GM23338 (cell line): ENCODE results near the gene ATP8B2. TPM values are rescaled to one million over a fixed set of nuclear protein-coding genes. Genes with fewer than 3 reads are reported as not detected.
A peak's percentile ranks its signal among the peaks of the same experiment; 100 is the strongest.

Source experiments
- ATAC-seq: fragments of 200-7000 bp; cut with Tn5 transposase; 3 replicates; pipeline ENCODE4 v1.9.1; 2020
- DNase-seq: peaks from one replicate; pipeline ENCODE4 v3.0.0-alpha.2; 2015; ENCODE audit warnings: low spot score
- H2AFZ ChIP-seq: fragments of 200-600 bp; sonication (generic); 2 replicates; pipeline ENCODE4 v1.8.0; 2016; ENCODE audit warnings: antibody characterized with exemption, mild to moderate bottlenecking, moderate library complexity
- H3F3A ChIP-seq: fragments of 200-600 bp; sonication (generic); replicated peaks from 2 replicates; pipeline ENCODE4 v1.8.0; 2017; ENCODE audit warnings: antibody characterized with exemption, mixed run types, low read depth
- H3K27ac ChIP-seq: fragments of 200-600 bp; sonication (generic); 2 replicates; pipeline ENCODE4 v1.6.1; 2016; ENCODE audit warnings: low read depth
- H3K27me3 ChIP-seq: fragments of 200-600 bp; sonication (generic); 2 replicates; pipeline ENCODE4 v1.8.0; 2016; ENCODE audit warnings: mild to moderate bottlenecking, mixed run types, moderate library complexity; ENCODE audit not compliant: insufficient read depth
- H3K36me3 ChIP-seq: fragments of 200-600 bp; sonication (generic); 2 replicates; pipeline ENCODE4 v1.8.0; 2016; ENCODE audit warnings: mild to moderate bottlenecking; ENCODE audit not compliant: insufficient read depth
- H3K4me1 ChIP-seq: fragments of 200-600 bp; sonication (generic); 2 replicates; pipeline ENCODE4 v1.8.0; 2016; ENCODE audit warnings: mild to moderate bottlenecking, moderate library complexity; ENCODE audit not compliant: insufficient read depth
- H3K4me2 ChIP-seq: fragments of 200-600 bp; sonication (generic); 2 replicates; pipeline ENCODE4 v1.7.1; 2017; ENCODE audit warnings: mixed run types
- H3K4me3 ChIP-seq: fragments of 200-600 bp; sonication (generic); 2 replicates; pipeline ENCODE4 v1.6.1; 2016; ENCODE audit warnings: mixed run types
- H3K79me2 ChIP-seq: fragments of 200-600 bp; sonication (generic); replicated peaks from 2 replicates; pipeline ENCODE4 v1.8.0; 2017; ENCODE audit warnings: mild to moderate bottlenecking; ENCODE audit not compliant: insufficient read depth
- H3K9me2 ChIP-seq: fragments of 200-600 bp; sonication (generic); 2 replicates; pipeline ENCODE4 v1.8.0; 2017; ENCODE audit not compliant: insufficient read depth
- H4K20me1 ChIP-seq: fragments of 200-600 bp; sonication (generic); replicated peaks from 2 replicates; pipeline ENCODE4 v1.8.0; 2017; ENCODE audit warnings: mild to moderate bottlenecking; ENCODE audit not compliant: insufficient read depth
- H3K27ac Mint-ChIP-seq: 2 replicates; pipeline ENCODE4 v1.8.0; 2020; ENCODE audit warnings: inconsistent platforms, mild to moderate bottlenecking, moderate library complexity, mixed read lengths
- H3K27me3 Mint-ChIP-seq: 3 replicates; pipeline ENCODE4 v1.8.0; 2022; ENCODE audit warnings: low read depth, mild to moderate bottlenecking, moderate library complexity, mixed read lengths, inconsistent platforms; ENCODE audit not compliant: insufficient read depth, poor library complexity
- H3K36me3 Mint-ChIP-seq: 3 replicates; pipeline ENCODE4 v1.8.0; 2021; ENCODE audit warnings: low read depth, mild to moderate bottlenecking, inconsistent platforms, moderate library complexity, mixed read lengths
- H3K4me1 Mint-ChIP-seq: 3 replicates; pipeline ENCODE4 v1.8.0; 2020; ENCODE audit warnings: mild to moderate bottlenecking, inconsistent platforms, mixed read lengths
- H3K4me3 Mint-ChIP-seq: 3 replicates; pipeline ENCODE4 v1.8.0; 2021; ENCODE audit warnings: moderate library complexity, mild to moderate bottlenecking, inconsistent platforms, mixed read lengths
- H3K9me3 Mint-ChIP-seq: 3 replicates; pipeline ENCODE4 v1.8.0; 2020; ENCODE audit warnings: moderate library complexity, mild to moderate bottlenecking, inconsistent platforms, mixed read lengths
- ETS1 ChIP-seq: IDR thresholded peaks from 2 replicates; pipeline ENCODE4 v1.6.1; 2016; ENCODE audit warnings: antibody characterized with exemption
- EZH2 ChIP-seq: fragments of 200-600 bp; sonication (generic); IDR thresholded peaks from one replicate; pipeline ENCODE4 v1.8.0; 2017; ENCODE audit warnings: antibody characterized with exemption, mild to moderate bottlenecking, low read depth; ENCODE audit not compliant: unreplicated experiment
- EZH2phosphoT487 ChIP-seq: fragments of 200-600 bp; sonication (generic); IDR thresholded peaks from one replicate; pipeline ENCODE4 v1.8.1; 2018; ENCODE audit warnings: antibody characterized with exemption; ENCODE audit not compliant: unreplicated experiment
- JUNB ChIP-seq: IDR thresholded peaks from one replicate; pipeline ENCODE4 v1.6.1; 2016; ENCODE audit warnings: antibody characterized with exemption; ENCODE audit not compliant: unreplicated experiment
- STAT1 ChIP-seq: IDR thresholded peaks from one replicate; pipeline ENCODE4 v1.6.1; 2016; ENCODE audit warnings: antibody characterized with exemption; ENCODE audit not compliant: unreplicated experiment
- ZNF114 ChIP-seq: fragments of 250-450 bp; sonication (Bioruptor Pico); IDR thresholded peaks from 2 replicates; pipeline ENCODE4 v1.5.0; 2020; ENCODE audit warnings: mild to moderate bottlenecking, moderate library complexity
- ZNF331 ChIP-seq: fragments of 250-450 bp; sonication (Bioruptor Pico); IDR thresholded peaks from 2 replicates; pipeline ENCODE4 v1.5.0; 2020; ENCODE audit warnings: low read depth, mild to moderate bottlenecking, moderate library complexity
- polyA plus RNA-seq: library from polyadenylated mRNA; unstranded; fragments of >200 nt; fragmentation: Nextera tagmentation; extraction: Ambion mirVana; gene quantifications from 2 replicates; pipeline ENCODE4 v1.2.1, GENCODE V29; 2016
- total RNA-seq: library from RNA; depleted of rRNA; stranded (reverse); fragments of >200 nt; shearing (Covaris generic); gene quantifications from 2 replicates; pipeline ENCODE4 v1.2.3, GENCODE V29; 2014
- TF ChIP-seq, protein P1 (sequence below): IDR thresholded peaks from one replicate; pipeline ENCODE4 v1.6.1; 2018; ENCODE audit warnings: antibody characterized with exemption; ENCODE audit not compliant: unreplicated experiment
- TF ChIP-seq, protein P2 (sequence below), 2 experiments: fragments of 200-600 bp in 1 of 2; sonication (generic) in 1 of 2; conservative IDR thresholded peaks; 2 replicates each; pipeline versions ENCODE4 v1.5.1 to v1.6.1; 2016 to 2017; ENCODE audit warnings: antibody characterized with exemption in 2 of 2, low read depth in 2 of 2, mild to moderate bottlenecking in 2 of 2, moderate library complexity in 1 of 2

Gene ATP8B2
- total and polyA plus RNA-seq, 2 experiments from 2014 or later: 11.0 to 112 TPM

DNA sequence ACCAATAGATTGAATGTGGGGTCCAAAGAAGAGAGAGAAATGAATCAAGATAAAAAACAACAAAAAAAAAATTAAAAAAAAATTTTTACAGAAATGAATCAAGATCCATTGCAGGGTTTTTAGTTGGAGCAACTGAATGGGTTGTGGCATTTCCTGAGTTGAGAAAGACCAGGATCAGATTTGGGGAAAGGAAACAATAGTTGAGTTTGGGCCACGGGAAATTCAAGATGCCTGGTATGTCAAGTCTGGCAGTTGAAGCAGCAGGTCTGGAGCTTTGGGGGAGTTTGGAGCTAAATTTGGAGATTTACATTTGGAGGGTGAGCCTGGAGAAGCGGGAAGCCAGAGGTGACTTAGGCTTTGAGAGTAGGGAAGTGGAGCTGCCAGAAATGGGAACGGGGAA lies 22.6 kb downstream of the ATP8B2 start:
- Histone ChIP-seq H3K79me2 (no peaks in the 10 kb centered on the region), H4K20me1 (peaks cover 7% of the 10 kb centered on the region), H3K9me2 (no peaks in the 10 kb centered on the region), H3K4me2 (no peak overlapping the region), H3F3A (no peaks in the 10 kb centered on the region; the same call in 1 of the 2 replicates), H3K36me3 (peaks cover 37% of the 10 kb centered on the region), H3K27me3 (no peaks in the 10 kb centered on the region), H3K4me1 (0 out of 2 replicates have a peak, but pooled peaks cover 2% of the 10 kb centered on the region), H3K4me3 (no peak overlapping the region), H2AFZ (no peak overlapping the region), H3K27ac (no peak overlapping the region)
- Mint-ChIP-seq H3K36me3 (peaks cover 61% of the 10 kb centered on the region), H3K27ac (no peak overlapping the region; the same call in 1 of the 2 replicates), H3K4me3 (no peak overlapping the region; the same call in 2 of the 3 replicates), H3K9me3 (no peaks in the 10 kb centered on the region), H3K4me1 (peaks cover 12% of the 10 kb centered on the region), H3K27me3 (peaks cover 11% of the 10 kb centered on the region)
- TF ChIP-seq STAT1 (no peak), ETS1 (no peak), ZNF331 (CRISPR knock-in tag) (no peak), JUNB (no peak), EZH2phosphoT487 (no peak), EZH2 (no peak), ZNF114 (CRISPR knock-in tag) (no peak)
- DNase-seq: no peak
- ATAC-seq: no peak

- Mint-ChIP-seq H3K9me3 (no peaks in the 10 kb centered on the region), H3K27me3 (peaks cover 9% of the 10 kb centered on the region), H3K27ac (no peak overlapping the region), H3K4me3 (no peak overlapping the region), H3K36me3 (peaks cover 55% of the 10 kb centered on the region), H3K4me1 (peaks cover 14% of the 10 kb centered on the region)
- Histone ChIP-seq H3K36me3 (peaks cover 34% of the 10 kb centered on the region), H3K4me1 (peaks cover 5% of the 10 kb centered on the region; the same call in 1 of the 2 replicates), H3K79me2 (no peaks in the 10 kb centered on the region), H3K9me2 (no peaks in the 10 kb centered on the region), H3K27me3 (no peaks in the 10 kb centered on the region), H3K27ac (no peak overlapping the region), H3K4me2 (no peak overlapping the region), H3K4me3 (no peak overlapping the region), H3F3A (no peaks in the 10 kb centered on the region; the same call in 1 of the 2 replicates), H2AFZ (no peak overlapping the region), H4K20me1 (peaks cover 7% of the 10 kb centered on the region)
- DNase-seq (no peak), ATAC-seq (no peak)
- TF ChIP-seq, protein P1, sequence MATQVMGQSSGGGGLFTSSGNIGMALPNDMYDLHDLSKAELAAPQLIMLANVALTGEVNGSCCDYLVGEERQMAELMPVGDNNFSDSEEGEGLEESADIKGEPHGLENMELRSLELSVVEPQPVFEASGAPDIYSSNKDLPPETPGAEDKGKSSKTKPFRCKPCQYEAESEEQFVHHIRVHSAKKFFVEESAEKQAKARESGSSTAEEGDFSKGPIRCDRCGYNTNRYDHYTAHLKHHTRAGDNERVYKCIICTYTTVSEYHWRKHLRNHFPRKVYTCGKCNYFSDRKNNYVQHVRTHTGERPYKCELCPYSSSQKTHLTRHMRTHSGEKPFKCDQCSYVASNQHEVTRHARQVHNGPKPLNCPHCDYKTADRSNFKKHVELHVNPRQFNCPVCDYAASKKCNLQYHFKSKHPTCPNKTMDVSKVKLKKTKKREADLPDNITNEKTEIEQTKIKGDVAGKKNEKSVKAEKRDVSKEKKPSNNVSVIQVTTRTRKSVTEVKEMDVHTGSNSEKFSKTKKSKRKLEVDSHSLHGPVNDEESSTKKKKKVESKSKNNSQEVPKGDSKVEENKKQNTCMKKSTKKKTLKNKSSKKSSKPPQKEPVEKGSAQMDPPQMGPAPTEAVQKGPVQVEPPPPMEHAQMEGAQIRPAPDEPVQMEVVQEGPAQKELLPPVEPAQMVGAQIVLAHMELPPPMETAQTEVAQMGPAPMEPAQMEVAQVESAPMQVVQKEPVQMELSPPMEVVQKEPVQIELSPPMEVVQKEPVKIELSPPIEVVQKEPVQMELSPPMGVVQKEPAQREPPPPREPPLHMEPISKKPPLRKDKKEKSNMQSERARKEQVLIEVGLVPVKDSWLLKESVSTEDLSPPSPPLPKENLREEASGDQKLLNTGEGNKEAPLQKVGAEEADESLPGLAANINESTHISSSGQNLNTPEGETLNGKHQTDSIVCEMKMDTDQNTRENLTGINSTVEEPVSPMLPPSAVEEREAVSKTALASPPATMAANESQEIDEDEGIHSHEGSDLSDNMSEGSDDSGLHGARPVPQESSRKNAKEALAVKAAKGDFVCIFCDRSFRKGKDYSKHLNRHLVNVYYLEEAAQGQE: no peak
- TF ChIP-seq JUNB (no peak), ETS1 (no peak)
- TF ChIP-seq, protein P2, sequence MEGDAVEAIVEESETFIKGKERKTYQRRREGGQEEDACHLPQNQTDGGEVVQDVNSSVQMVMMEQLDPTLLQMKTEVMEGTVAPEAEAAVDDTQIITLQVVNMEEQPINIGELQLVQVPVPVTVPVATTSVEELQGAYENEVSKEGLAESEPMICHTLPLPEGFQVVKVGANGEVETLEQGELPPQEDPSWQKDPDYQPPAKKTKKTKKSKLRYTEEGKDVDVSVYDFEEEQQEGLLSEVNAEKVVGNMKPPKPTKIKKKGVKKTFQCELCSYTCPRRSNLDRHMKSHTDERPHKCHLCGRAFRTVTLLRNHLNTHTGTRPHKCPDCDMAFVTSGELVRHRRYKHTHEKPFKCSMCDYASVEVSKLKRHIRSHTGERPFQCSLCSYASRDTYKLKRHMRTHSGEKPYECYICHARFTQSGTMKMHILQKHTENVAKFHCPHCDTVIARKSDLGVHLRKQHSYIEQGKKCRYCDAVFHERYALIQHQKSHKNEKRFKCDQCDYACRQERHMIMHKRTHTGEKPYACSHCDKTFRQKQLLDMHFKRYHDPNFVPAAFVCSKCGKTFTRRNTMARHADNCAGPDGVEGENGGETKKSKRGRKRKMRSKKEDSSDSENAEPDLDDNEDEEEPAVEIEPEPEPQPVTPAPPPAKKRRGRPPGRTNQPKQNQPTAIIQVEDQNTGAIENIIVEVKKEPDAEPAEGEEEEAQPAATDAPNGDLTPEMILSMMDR (conservative IDR thresholded peaks at IDR 0.05; ENCODE audit: low read depth in 2 of 2): peak in 1 of 2 experiments; percentile 36; a peak in 1 of 4 replicates
Measured at GRCh38 chr1:154348429-154349076, 23.2 kb downstream of the ATP8B2 start.
